NCI-H2107 (cell line): ENCODE measurements around the gene PGR.

Source experiments
- DNase-seq: peaks from one replicate; lab custom pipeline; 2025; lab: John Stamatoyannopoulos, UW

Gene PGR

DNA sequence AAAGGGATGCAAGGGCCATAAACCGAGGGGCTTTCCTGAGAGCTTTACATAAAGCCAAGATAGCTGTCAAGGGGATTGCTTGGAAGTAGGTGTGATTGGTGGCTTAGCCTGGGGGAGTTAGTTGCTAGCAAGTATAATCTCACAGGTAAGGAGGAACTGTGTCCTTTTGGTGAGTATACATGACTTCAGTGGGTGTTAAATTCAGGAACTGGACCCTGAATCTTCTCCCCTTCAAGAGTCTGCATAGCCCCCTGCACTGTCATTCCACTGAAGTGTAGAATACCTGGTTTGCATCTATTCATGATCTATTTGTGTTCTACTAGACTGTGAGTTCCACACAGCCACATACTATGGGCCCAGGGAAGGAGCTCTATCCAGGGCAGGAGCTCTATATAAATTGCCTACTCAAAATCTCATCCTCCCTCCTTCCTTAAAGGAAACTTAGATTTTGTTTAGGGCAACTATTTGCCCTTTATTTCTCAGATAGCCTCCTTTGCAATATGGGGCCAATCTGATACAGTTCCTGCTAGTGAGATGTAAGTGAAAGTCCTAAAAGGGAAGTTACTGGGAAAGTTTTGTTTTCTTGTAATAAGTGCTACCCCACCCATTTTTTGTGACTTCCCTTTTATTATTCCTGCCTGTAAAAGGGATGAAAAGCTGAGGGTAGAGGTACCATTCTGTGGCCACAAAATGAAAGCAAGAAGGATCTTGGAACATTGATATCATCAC lies 120.5 kb downstream of the PGR start:
- no peak for DNase-seq

DNA sequence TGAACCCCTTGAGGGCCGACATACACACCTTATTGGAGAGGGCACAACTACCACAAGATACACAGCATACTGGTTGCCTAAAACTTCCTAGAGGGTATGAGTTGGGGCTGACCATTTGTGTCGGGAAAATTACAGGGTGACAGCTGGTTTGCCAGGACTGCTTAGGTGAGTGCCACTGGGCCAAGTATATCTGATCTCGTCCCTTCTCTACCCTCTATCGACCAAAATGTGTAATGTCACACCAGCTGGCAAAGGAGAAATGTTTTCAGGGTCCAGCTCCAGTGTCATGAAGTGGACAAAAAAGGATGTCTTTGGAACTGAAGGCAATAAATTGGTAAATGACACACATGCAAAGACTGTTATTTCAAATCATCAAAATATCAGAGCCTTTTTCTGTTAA lies 126.1 kb downstream of the PGR start:
- DNase-seq = no peak

DNA sequence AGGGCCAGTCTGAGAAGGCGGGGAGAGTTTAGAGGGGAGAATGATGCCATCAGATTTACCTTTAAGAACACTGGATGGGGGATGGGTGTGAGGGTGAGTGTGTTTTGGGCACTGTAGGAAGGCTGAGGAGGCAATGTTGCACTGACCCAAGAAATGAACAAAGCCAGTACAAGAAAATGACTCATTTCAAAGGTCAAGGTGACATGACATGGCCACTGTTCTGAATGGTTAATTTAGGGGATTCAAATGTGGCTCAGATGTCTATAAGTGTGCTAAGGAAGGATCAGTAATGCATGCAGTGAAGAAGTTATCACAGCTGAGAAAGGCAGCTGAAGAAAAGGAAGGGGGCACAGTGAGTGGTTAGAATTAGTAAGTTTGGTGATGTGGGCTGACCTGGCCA lies 129.9 kb downstream of the PGR start:
- no peak for DNase-seq

DNA sequence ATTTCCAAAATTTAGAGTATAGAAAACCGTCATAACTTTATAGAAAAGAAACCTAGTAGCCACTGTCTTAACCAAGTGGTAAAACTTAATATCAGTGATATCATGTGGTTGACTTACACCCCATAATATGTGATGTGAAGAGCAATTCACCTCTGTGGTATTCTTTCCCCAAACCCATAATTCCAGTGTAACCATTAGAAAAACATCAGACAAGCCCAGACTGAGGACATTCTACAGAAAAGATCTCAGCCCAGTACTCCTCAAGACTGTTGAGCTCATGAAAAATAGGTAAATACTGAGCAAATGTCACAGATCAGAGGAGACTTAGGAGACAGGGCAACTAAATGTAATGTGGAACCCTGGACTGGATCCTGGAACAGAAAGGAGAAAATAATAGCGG lies 134.6 kb downstream of the PGR start:
- DNase-seq = no peak

DNA sequence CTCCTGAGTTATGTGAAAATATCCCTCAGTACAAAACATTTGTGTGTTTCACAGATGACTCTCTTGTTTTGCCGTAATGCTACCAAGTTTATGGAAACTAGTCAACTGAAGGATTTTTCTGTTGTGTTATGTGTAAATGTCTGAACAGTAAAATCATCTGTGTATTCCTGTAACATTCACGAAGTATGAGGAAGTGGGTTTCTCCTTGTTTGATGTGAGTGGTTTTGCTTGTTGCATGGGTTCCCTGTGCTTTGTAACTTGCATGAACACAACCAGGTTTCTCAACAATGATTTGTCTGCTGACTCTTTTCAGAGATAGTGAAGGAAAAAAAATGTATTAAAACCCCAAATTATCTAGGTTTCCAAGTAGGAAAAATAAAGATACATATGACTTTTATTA lies 138.1 kb downstream of the PGR start:
- no peak for DNase-seq

DNA sequence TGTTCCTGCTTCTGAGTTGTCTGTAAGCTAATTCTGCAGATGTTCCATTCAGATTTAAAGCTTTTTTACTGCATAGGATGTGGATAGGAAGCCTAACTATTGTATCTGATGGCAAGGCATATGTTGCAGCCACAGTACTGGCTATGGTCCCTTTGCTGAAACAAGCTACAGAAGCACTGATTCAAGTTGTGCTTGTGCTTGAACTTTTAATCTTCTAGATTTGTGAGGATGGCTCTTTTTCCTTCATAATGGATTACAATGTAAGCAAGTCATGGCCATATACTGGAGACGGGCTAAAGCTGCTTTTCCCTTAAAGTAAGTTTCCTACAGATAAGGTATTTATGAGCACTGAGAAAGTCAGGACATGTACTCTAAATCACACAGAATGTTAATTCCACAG lies 138.7 kb downstream of the PGR start:
- DNase-seq = no peak

DNA sequence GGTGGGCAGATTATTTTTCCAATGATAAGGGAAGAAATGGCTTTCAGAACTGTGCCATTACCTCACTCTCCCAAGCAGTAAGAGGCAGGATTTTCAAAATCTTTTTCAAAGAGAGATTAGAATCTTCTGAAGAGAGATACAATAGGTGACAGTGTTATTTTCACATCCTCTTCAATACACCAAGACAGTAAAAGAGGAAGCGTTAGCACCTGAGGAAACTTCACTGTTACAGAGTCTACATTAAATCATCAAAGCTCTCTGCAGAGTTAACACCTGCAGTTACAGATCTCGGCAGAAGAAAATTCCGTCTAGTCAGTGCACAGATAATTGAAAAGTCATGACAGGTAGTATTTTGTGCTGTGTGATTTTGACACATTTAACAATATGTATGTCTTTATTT lies 144.9 kb downstream of the PGR start:
- DNase-seq = no peak

DNA sequence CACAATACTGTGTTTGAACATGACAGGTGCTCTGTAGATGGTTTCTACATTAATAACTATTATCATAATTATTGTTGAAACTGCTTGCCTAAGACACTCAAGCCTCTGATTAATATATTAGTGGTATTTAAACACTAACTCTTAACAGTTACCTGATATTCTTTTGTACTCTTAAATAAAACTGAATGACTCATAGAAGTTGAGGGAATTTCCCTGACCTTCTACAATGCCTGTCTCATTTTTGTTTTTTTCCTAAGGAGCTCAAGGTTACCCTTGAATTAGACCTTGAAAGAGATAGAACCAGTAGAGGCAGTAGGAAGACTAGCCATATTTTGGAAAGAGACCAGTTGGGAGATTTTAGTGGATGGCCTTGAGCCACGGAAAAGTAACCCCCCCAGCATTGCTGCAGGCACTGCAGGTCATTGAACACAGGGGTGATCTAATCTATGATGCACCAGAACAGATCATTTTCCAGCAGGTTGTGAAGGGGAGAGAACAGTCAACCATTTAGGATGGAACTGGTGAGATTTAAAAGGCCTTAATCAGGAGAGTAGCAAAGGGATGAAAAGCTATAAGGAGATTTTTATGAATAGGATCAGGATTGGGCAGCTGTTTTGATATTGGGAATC lies 148.3 kb downstream of the PGR start:
- no peak for DNase-seq

DNA sequence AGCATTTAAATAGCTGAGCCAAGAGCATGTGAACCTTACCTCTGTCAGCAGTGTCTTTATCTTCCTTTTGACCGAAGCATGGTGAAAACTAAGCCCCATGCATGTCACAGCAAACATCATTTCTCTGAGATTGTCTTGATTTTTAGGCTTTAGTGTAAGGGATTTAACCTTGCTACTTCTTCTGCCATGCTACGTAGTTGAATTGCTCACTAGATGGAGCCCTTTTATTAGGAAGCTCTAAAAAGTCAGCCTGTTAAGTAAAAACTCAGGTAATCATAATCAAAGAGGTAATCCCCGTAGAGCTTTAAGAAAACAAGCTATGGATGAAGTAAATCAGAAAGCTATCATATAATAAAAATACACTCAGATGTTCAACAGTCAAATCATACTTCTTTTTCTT lies 149.5 kb downstream of the PGR start:
- no peak for DNase-seq
